Renal cortical epithelial cell (primary cell): Measurements from ENCODE around the gene PTGES3. TPM values are rescaled to one million over a fixed set of nuclear protein-coding genes. Genes with fewer than 3 reads are reported as not detected.

ENCODE experiments used
- DNase-seq: peaks from one replicate; pipeline ENCODE4 v3.0.0-alpha.2; 2011; ENCODE audit warnings: low read depth
- total RNA-seq: library from RNA; depleted of rRNA; stranded (reverse); fragments of >200 nt; gene quantifications from 2 replicates; pipeline ENCODE4 v1.2.3, GENCODE V29; 2014

Gene PTGES3
- total RNA-seq, 1 donor from 2014 or later, result 156 TPM

GRCh38 chr12:56629459-56630179, 58.5 kb downstream of the PTGES3 start:
- no peak for DNase-seq

GRCh38 chr12:56628671-56629458, 59.2 kb downstream of the PTGES3 start:
- peak; percentile 50 for DNase-seq

GRCh38 chr12:56626701-56627100, 61.4 kb downstream of the PTGES3 start:
- DNase-seq, result no peak

- no peak for DNase-seq
These were observed 65.5 kb downstream of the PTGES3 start for GRCh38 chr12:56622535-56622934.

- no peak for DNase-seq
These were observed 71.2 kb downstream of the PTGES3 start for GRCh38 chr12:56616925-56617324.

- no peak for DNase-seq
These were observed 71.8 kb downstream of the PTGES3 start for GRCh38 chr12:56616244-56616643.

- no peak for DNase-seq
These were observed 73.5 kb downstream of the PTGES3 start for GRCh38 chr12:56614627-56615026.

Other genes starting within 250 kb of the PTGES3 start
- 5.2 and 8.7 TPM in 2 replicates for gene TIMELESS, start 238.9 kb downstream of the PTGES3 start, total RNA-seq
- gene MIP, start 233.6 kb downstream of the PTGES3 start, total RNA-seq, result 0.15 TPM in 1 of 2 replicates, not detected in the other
- gene SPRYD4, start 219.7 kb downstream of the PTGES3 start, total RNA-seq, result 1.0 and 1.5 TPM in 2 replicates
- gene GLS2, start 200.1 kb downstream of the PTGES3 start, total RNA-seq, result 1.4 and 1.6 TPM in 2 replicates
- gene RBMS2, start 166.5 kb downstream of the PTGES3 start, total RNA-seq, result 24.8 and 31.3 TPM in 2 replicates
- gene BAZ2A, start 58.0 kb downstream of the PTGES3 start, total RNA-seq, result 16.0 and 45.4 TPM in 2 replicates
- gene ATP5F1B, start 42.3 kb downstream of the PTGES3 start, total RNA-seq, result 598 and 691 TPM in 2 replicates
- 1,165 and 1,223 TPM in 2 replicates for gene NACA, start 37.0 kb upstream of the PTGES3 start, total RNA-seq
- gene PRIM1, start 64.0 kb upstream of the PTGES3 start, total RNA-seq, result 2.9 and 9.6 TPM in 2 replicates
- 1.1 TPM in 1 of 2 replicates, not detected in the other for gene HSD17B6, start 75.0 kb upstream of the PTGES3 start, total RNA-seq
- not detected in 2 replicates for gene SDR9C7, start 246.1 kb upstream of the PTGES3 start, total RNA-seq